Right atrium auricular region (tissue), 2 donors: ENCODE measurements around the gene SMIM21. TPM values are rescaled to one million over a fixed set of nuclear protein-coding genes. Genes with fewer than 3 reads are reported as not detected.

ENCODE experiments used
- DNase-seq: peaks from one replicate; pipeline ENCODE4 v3.0.0-alpha.2; 2019; ENCODE audit warnings: low spot score
- H3K27ac ChIP-seq, 2 donors: fragments of 200-600 bp; sonication (generic); 1 replicate in 1 of 2; 2 replicates in 1 of 2; pipeline ENCODE4 v1.5.1; 2016 to 2019
- H3K27me3 ChIP-seq, 2 donors: fragments of 200-600 bp; sonication (generic); one replicate each; pipeline versions ENCODE4 v1.5.1 to v1.6.0; 2017 to 2019
- H3K36me3 ChIP-seq: fragments of 200-600 bp; sonication (generic); one replicate; pipeline ENCODE4 v1.5.1; 2016
- H3K4me1 ChIP-seq, 2 donors: fragments of 200-600 bp; sonication (generic); one replicate each; pipeline versions ENCODE4 v1.5.1 to v1.6.0; 2017 to 2019
- H3K4me3 ChIP-seq, 2 donors: fragments of 200-600 bp; sonication (generic); 1 replicate in 1 of 2; 2 replicates in 1 of 2; pipeline ENCODE4 v1.5.1; 2017 to 2019; ENCODE audit warnings: mild to moderate bottlenecking in 1 of 2, moderate library complexity in 1 of 2
- H3K9me3 ChIP-seq, 2 donors: fragments of 200-600 bp; sonication (generic); one replicate each; pipeline ENCODE4 v1.5.1; 2019
- total RNA-seq, 2 donors: library from RNA; depleted of rRNA; stranded (reverse); fragments of >200 nt; gene quantifications; one replicate each; pipeline ENCODE4 v1.1.0, GENCODE V29; 2016
- TF ChIP-seq, protein P1 (sequence below), 2 donors: fragments of 200-600 bp; sonication (generic); IDR thresholded peaks; one replicate each; pipeline ENCODE4 v1.5.1; 2019; ENCODE audit warnings: antibody characterized with exemption in 2 of 2

SMIM21 gene
- total RNA-seq, 2 donors from 2014 or later: not detected

DNA sequence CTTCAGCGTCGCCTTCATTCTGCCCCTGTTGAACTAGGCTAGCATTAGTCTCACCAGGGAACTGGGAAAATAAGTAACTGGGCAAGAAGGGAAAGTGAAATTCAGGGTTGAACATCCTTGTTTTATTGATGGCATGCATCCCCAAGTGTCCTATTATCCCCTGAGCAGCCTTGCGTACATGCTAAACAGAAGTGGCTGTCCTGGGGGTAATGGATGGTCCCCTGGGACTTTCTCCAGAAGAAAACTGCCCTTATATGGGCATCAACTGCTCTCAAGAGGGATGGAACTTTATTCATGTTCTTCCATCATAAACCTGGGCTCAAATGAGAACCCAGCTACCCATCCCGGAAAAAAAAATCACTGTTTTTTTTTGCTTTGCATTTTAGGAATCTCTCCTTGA, 11.8 kb upstream of the SMIM21 start:
- Histone ChIP-seq H3K4me3 (no peak overlapping the region), H3K4me1 (no peaks in the 10 kb centered on the region), H3K9me3 (no peaks in the 10 kb centered on the region), H3K27me3 (no peaks in the 10 kb centered on the region), H3K27ac (no peak overlapping the region), H3K36me3 (no peaks in the 10 kb centered on the region)
- DNase-seq: no peak
- TF ChIP-seq, protein P1, sequence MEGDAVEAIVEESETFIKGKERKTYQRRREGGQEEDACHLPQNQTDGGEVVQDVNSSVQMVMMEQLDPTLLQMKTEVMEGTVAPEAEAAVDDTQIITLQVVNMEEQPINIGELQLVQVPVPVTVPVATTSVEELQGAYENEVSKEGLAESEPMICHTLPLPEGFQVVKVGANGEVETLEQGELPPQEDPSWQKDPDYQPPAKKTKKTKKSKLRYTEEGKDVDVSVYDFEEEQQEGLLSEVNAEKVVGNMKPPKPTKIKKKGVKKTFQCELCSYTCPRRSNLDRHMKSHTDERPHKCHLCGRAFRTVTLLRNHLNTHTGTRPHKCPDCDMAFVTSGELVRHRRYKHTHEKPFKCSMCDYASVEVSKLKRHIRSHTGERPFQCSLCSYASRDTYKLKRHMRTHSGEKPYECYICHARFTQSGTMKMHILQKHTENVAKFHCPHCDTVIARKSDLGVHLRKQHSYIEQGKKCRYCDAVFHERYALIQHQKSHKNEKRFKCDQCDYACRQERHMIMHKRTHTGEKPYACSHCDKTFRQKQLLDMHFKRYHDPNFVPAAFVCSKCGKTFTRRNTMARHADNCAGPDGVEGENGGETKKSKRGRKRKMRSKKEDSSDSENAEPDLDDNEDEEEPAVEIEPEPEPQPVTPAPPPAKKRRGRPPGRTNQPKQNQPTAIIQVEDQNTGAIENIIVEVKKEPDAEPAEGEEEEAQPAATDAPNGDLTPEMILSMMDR (IDR thresholded peaks at IDR 0.05): no peak

DNA sequence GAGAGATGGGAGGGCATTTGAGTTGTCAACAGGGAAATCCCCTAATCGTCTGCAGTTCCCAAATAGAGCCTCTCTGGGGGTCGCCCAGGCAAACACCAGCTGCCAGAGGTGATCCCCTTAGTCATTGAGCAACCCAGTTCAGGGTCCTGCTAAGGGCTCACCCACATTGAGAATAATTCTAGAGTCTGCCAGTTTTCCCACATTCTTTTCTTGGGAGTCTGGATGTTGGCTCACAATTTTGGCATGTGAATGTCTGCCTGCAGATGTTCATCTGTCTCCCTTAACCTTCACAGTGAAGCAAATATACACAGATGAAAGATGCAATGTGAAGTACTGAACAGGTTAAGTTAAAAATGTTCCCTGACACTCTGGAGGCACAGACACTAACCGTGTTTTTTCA, 11.4 kb upstream of the SMIM21 start:
- no peak overlapping the region for H3K27ac ChIP-seq
- no peaks in the 10 kb centered on the region for H3K4me1 ChIP-seq
- DNase-seq: no peak
- no peaks in the 10 kb centered on the region for H3K27me3 ChIP-seq
- TF ChIP-seq, protein P1 (IDR thresholded peaks at IDR 0.05): no peak
- H3K9me3 ChIP-seq: no peaks in the 10 kb centered on the region
- no peak overlapping the region for H3K4me3 ChIP-seq
- H3K36me3 ChIP-seq: no peaks in the 10 kb centered on the region

DNA sequence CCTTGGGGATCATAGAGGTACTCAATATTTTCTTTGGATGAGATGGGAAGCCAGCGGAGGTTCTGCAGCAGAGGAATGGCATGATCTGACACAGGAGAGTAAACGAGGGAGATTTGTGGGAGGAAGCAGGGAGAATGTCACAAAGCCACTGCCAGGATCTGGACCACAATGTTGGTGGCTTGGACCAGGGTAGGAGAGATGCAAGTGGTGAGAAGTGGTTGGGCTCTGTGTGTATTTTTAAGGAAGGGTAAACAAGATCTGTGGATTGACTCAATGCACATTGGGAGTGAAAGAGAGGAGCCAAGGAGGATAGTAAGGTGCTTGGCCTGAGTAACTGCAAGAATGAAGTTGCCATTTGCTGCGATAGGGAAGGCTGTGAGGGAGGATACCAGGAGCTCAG, 10.5 kb upstream of the SMIM21 start:
- no peaks in the 10 kb centered on the region for H3K27me3 ChIP-seq
- no peaks in the 10 kb centered on the region for H3K9me3 ChIP-seq
- DNase-seq: no peak
- TF ChIP-seq, protein P1 (IDR thresholded peaks at IDR 0.05): no peak
- no peak overlapping the region for H3K4me3 ChIP-seq
- no peaks in the 10 kb centered on the region for H3K36me3 ChIP-seq
- H3K4me1 ChIP-seq: no peaks in the 10 kb centered on the region
- H3K27ac ChIP-seq: no peak overlapping the region

DNA sequence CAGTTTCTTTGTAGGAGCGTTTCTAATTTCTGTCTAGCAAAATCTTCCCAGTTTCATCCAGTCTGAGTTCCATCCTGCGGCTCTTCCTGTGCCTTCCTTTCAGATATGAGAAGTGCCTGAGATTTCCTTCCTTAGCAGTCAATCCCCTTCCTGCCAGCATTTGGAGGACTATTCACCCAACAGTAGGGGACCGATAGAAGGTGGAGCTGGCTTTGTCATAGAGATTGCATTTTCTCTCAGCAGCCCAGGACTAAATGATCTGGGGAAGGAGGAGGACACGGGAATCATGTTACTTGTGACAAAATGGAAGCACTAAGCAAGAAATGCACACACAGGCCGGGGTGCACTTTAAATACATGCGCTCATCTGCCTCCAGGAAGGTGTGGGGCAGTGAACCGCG, 5.6 kb upstream of the SMIM21 start:
- DNase-seq: no peak
- no peaks in the 10 kb centered on the region for H3K4me1 ChIP-seq
- TF ChIP-seq, protein P1 (IDR thresholded peaks at IDR 0.05): no peak
- H3K27me3 ChIP-seq: no peaks in the 10 kb centered on the region
- H3K27ac ChIP-seq: no peak overlapping the region
- H3K9me3 ChIP-seq: no peaks in the 10 kb centered on the region
- no peaks in the 10 kb centered on the region for H3K36me3 ChIP-seq
- H3K4me3 ChIP-seq: no peak overlapping the region

DNA sequence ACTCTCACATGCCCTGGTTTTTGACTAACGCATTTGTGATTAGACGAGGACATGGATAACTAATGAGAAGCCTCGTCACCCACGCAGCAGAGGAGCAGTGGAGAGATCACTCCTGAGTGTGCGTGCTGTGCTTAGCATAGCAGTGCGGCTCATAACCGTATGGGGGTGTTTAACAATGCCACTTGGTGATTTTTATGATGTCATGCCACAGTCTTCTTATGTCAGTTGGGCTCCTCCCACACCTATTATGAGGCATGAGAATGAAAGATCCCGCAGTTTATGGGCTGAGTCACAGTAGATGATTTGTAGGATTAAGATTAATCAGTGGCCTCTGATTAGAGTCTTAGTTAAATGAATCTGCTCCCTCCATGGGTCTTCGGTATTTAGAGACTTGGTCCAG, 2.5 kb upstream of the SMIM21 start:
- no peak for DNase-seq
- Histone ChIP-seq H3K36me3 (no peaks in the 10 kb centered on the region), H3K4me1 (no peaks in the 10 kb centered on the region), H3K9me3 (no peaks in the 10 kb centered on the region), H3K4me3 (no peak overlapping the region), H3K27ac (no peak overlapping the region), H3K27me3 (no peaks in the 10 kb centered on the region)
- TF ChIP-seq, protein P1 (IDR thresholded peaks at IDR 0.05): no peak

DNA sequence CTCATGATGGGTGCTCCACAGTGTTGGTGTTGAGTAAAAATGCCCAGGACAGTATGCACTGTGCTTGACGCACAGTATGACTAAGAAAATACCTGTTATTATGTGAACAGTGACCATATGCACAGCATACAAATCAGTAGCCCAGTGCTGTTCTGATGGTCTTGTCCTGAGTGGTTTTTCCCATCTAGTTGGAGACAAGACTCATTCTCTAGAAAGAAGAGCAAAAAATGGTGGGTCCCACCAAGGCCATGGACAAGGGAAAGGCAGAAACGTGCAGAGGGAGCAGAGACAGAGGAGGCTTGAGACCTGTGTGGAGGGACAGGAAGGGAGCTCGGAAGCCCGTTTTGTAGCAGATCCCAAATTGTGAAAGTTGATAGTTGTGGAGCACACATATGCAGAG, 987 bp upstream of the SMIM21 start:
- no peak for DNase-seq
- H3K4me1 ChIP-seq: no peaks in the 10 kb centered on the region
- no peak overlapping the region for H3K4me3 ChIP-seq
- H3K27me3 ChIP-seq: no peaks in the 10 kb centered on the region
- no peak overlapping the region for H3K27ac ChIP-seq
- H3K36me3 ChIP-seq: no peaks in the 10 kb centered on the region
- no peaks in the 10 kb centered on the region for H3K9me3 ChIP-seq
- TF ChIP-seq, protein P1 (IDR thresholded peaks at IDR 0.05): no peak
